Ovary (tissue), 9 donors: Measurements from ENCODE around the gene ATG3. TPM values are rescaled to one million over a fixed set of nuclear protein-coding genes. Genes with fewer than 3 reads are reported as not detected.

ENCODE experiments used
- DNase-seq, 5 donors: peaks; one replicate each; pipeline ENCODE4 v3.0.0-alpha.2; 2019 to 2020
- H3K27ac ChIP-seq, 2 donors: fragments of 200-600 bp; one replicate each; pipeline versions ENCODE4 v1.5.1 to v1.8.0; 2019 to 2022
- H3K27me3 ChIP-seq: fragments of 200-600 bp; one replicate; pipeline ENCODE4 v1.8.0; 2022
- H3K36me3 ChIP-seq: fragments of 200-600 bp; sonication (generic); one replicate; pipeline ENCODE4 v1.5.1; 2019
- H3K4me1 ChIP-seq: one replicate; pipeline ENCODE4 v1.8.1; 2013; ENCODE audit warnings: mild to moderate bottlenecking, moderate library complexity; ENCODE audit not compliant: insufficient read depth
- H3K4me3 ChIP-seq: fragments of 200-600 bp; sonication (generic); one replicate; pipeline ENCODE4 v1.5.1; 2017
- H3K9me3 ChIP-seq, 2 donors: fragments of 200-600 bp in 1 of 2; sonication (generic) in 1 of 2; one replicate each; pipeline versions ENCODE4 v1.5.1 to v1.8.1; 2013 to 2019; ENCODE audit warnings: mild to moderate bottlenecking in 1 of 2, moderate library complexity in 1 of 2
- CTCF ChIP-seq, 3 donors: fragments of 450-650 bp in 2 of 3; fragments of 200-600 bp in 1 of 3; IDR thresholded peaks; one replicate each; pipeline versions ENCODE4 v1.5.1 to v1.8.0; 2016 to 2022; ENCODE audit warnings: antibody characterized with exemption in 3 of 3, mild to moderate bottlenecking in 1 of 3
- EP300 ChIP-seq: sonication (generic); formaldehyde crosslinking; IDR thresholded peaks from one replicate; pipeline ENCODE4 v1.6.1; 2017; ENCODE audit warnings: antibody characterized with exemption
- POLR2A ChIP-seq: fragments of 450-650 bp; IDR thresholded peaks from one replicate; pipeline ENCODE4 v1.6.1; 2017; ENCODE audit warnings: antibody characterized with exemption, mild to moderate bottlenecking, moderate library complexity
- WGBS, 3 donors: extraction: QIAGEN DNeasy Blood & Tissue Kit in 1 of 3; methylation state at CpG; one replicate each; pipeline versions ENCODE4 v1.1.5 to v1.1.7; 2013 to 2017; 5-methylcytosine and 5-hydroxymethylcytosine counted together
- intact Hi-C, 4 donors: fragments of 100-400 bp; cut with DNase I; formaldehyde crosslinking; loops; one replicate each; pipeline versions ENCODE4 v1.11.0 to v1.15.1; 2022 to 2023
- polyA plus RNA-seq, 2 donors: library from polyadenylated mRNA; stranded (reverse); fragments of 200-250 nt in 1 of 2; fragments of 350-450 nt in 1 of 2; fragmentation: Illumina TruSeq in 1 of 2; extraction: RNeasy Lipid Tissue Mini Kit (QIAGEN cat#74804) in 1 of 2; gene quantifications; one replicate each; pipeline ENCODE4 v1.2.3, GENCODE V29; 2013 to 2014
- total RNA-seq, 7 donors: library from RNA; depleted of rRNA in 2 of 7; stranded (reverse); fragments of >200 nt in 2 of 7; fragmentation: NEBNext Ultra II Directional in 3 of 7; extraction: Animal tissue kit (Norgen Biotek cat#: 25700) in 3 of 7; gene quantifications; one replicate each; pipeline versions ENCODE4 v1.1.0 to v1.2.4, GENCODE V29; 2016 to 2023
- donor health status: DM: no; HTN: no; CAD: no; lungs with moderate emphysema.
- donor health status: DM: no; HTN: no; CAD: no.
- donor health status: Bipolar disorder and iron deficiency.
- donor health status: DM: yes; HTN: yes; CAD: no.
- donor health status: DM: no; HTN: no; CAD: no.
- donor health status: DM: yes; HTN: yes; CAD: no.

Gene ATG3
- total and polyA plus RNA-seq, 9 donors: 28.4 to 59.4 (median 40.7) TPM

GRCh38 chr3:112514527-112515128 lies 47.1 kb downstream of the ATG3 start:
- intact Hi-C loops: loop anchor here in 1 of 4 donors (5.0 kb wide), 1 partner anchor 187 kb away; no protein-coding TSS in a partner anchor
- Histone ChIP-seq H3K36me3 (no peaks in the 10 kb centered on the region), H3K9me3 (no peaks in the 10 kb centered on the region), H3K4me3 (no peak overlapping the region), H3K4me1 (no peaks in the 10 kb centered on the region), H3K27me3 (no peaks in the 10 kb centered on the region), H3K27ac (no peak overlapping the region)
- 55 to 67% (median 62%) methylated on average over 2 of the region's 2 CpGs for WGBS, 3 donors
- no peak for TF ChIP-seq EP300
- no peak for TF ChIP-seq CTCF (IDR thresholded peaks at IDR 0.05)
- TF ChIP-seq POLR2A: no peak
- no peak for DNase-seq

- Histone ChIP-seq H3K27me3 (no peaks in the 10 kb centered on the region), H3K9me3 (no peaks in the 10 kb centered on the region), H3K36me3 (no peaks in the 10 kb centered on the region), H3K27ac (no peak overlapping the region), H3K4me1 (peaks cover 2% of the 10 kb centered on the region), H3K4me3 (no peak overlapping the region)
- no peak for DNase-seq
- TF ChIP-seq EP300 (no peak), POLR2A (no peak), CTCF (IDR thresholded peaks at IDR 0.05) (no peak)
- intact Hi-C loops: no loop called here
Observed at GRCh38 chr3:112512320-112512719, 49.4 kb downstream of the ATG3 start.

GRCh38 chr3:112508860-112509259 lies 52.9 kb downstream of the ATG3 start:
- intact Hi-C loops: no loop called here

GRCh38 chr3:112508261-112508660 lies 53.5 kb downstream of the ATG3 start:
- DNase-seq: no peak
- H3K27ac ChIP-seq: no peak overlapping the region
- H3K27me3 ChIP-seq: no peaks in the 10 kb centered on the region
- H3K9me3 ChIP-seq: no peaks in the 10 kb centered on the region
- intact Hi-C loops: no loop called here
- 89 to 95% (median 91%) methylated on average over 2 of the region's 2 CpGs for WGBS, 3 donors
- H3K4me3 ChIP-seq: no peak overlapping the region
- TF ChIP-seq CTCF (IDR thresholded peaks at IDR 0.05): no peak
- no peaks in the 10 kb centered on the region for H3K36me3 ChIP-seq
- H3K4me1 ChIP-seq: peaks cover 2% of the 10 kb centered on the region

More at GRCh38 chr3:112508860-112509259, 52.9 kb downstream of the ATG3 start:
- no peaks in the 10 kb centered on the region for H3K9me3 ChIP-seq
- no peaks in the 10 kb centered on the region for H3K27me3 ChIP-seq
- no peak for DNase-seq
- no peak for TF ChIP-seq CTCF (IDR thresholded peaks at IDR 0.05)
- no peak for TF ChIP-seq EP300
- no peak for TF ChIP-seq POLR2A
- H3K4me1 ChIP-seq: peaks cover 2% of the 10 kb centered on the region
- no peak overlapping the region for H3K4me3 ChIP-seq
- no peak overlapping the region for H3K27ac ChIP-seq
- H3K36me3 ChIP-seq: no peaks in the 10 kb centered on the region
